NCI-H526 treated with DMSO at 0.1 percent for 48 hours (cell line): ENCODE measurements around the gene FHL1.
"Not testable (repeated sequence)": the region's sequence is repeated elsewhere in the genome, so short reads cannot be mapped to it uniquely, and the experiment has no call there.

Experiments used
- DNase-seq: peaks from one replicate; lab custom pipeline; 2025; lab: John Stamatoyannopoulos, UW

The FHL1 gene

DNA sequence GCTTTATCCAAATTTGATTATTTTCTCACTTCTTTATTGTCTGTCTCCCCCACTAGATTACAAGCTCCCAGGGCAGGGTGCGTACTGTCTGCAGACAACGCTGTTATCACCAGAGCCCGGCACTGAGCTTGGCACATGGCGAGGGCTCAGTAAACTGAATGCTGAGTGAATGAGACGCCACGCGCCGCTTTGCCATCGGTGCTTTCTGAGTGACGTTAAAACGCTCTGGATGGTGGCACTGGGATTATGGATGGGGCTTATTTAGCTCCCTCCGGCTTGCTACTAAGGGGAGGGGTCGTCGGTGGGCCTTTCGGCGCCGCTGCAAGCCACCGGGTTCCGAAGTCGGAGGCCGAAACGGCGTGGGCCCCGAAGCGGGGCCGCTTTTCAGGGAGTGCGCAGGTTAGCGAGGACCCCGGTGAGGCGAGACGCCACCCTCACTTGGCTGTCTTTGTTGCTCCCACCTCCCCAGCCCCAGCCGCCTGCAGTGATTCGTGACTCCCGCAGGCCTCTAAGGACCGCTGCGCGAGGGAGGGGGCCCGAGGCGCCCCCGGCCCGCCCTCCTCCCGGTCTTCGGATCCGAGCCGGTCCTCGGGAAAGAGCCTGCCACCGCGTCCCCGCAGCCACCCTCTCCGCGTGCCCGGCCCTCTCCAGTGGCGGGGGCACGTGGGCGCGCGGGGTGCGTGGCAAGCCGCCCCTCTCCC is 569 bp upstream of the FHL1 start:
- DNase-seq = no peak

- DNase-seq = no peak
Observed at GRCh38 chrX:136147976-136148375, 643 bp downstream of the FHL1 start.

- DNase-seq = no peak
Observed at GRCh38 chrX:136148391-136148790, 1.1 kb downstream of the FHL1 start.

GRCh38 chrX:136154998-136155397 is 7.7 kb downstream of the FHL1 start:
- no peak for DNase-seq

DNA sequence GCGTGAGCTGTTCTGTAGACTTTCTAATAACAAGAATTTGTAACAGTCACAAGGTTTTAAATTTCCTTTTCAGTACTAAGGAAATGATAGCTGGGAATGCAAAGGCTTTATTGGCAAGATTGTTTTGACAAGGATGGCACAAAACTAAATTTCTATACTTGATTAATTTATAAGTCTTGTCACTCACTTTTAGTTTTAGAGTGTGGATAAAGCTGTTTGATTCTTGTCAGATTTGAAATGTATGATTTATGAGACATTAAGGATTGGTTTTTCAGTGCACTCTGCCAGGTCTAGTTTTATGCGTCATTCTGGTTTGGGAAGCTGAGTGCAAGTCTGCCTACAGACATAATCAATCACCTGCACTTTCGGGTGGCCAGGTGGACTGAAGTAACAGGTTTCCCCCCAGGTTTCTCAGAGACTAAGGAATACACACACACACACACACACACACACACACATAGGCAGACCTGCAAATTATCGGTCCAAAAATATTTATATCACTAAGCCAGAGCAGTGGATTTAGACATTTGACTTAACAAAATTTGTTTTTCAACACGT is 9.3 kb downstream of the FHL1 start:
- no peak for DNase-seq

DNA sequence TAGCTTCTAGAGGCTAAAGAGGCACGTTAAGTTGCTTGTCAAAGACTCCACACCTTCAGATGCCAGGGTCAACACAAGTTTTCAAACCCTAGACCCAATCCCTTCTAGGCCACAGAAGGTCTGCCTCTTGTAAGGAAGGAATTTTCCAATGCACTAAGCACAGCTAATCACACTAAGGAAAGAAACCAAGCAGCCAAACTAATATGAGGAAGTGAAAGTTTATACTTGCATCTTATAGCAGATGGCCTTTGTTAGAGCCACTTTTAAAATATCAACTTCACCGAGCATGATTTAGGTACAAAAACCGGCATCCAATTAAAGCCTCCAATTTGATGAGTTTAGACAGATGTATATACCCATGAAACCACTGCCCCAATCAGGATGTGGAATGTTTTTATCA is 9.9 kb downstream of the FHL1 start:
- no peak for DNase-seq

- DNase-seq = no peak
Observed at GRCh38 chrX:136158685-136159084, 11.4 kb downstream of the FHL1 start.

DNA sequence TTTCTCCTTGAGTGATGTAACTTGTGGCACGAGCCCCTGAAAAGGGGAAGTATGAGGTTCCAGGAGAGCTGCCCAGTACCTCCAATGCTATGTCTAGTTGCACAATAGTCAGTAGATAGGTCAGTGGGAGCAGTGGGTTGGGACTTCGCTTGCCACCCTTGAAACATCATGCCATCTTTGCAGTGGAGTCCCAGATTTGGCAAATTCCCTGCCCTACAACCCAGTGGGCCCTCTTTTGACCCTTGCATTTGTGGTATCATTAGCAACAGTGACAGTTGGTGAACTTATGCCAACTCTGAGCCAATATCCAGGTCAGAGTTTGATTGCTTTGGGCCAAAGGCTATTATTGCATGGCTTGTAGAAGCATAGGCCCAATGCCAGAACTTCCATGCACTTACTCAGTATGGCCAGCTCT is 12.3 kb downstream of the FHL1 start:
- DNase-seq = no peak

- DNase-seq = peak; percentile 3
Observed at GRCh38 chrX:136162827-136163570, 15.7 kb downstream of the FHL1 start.

DNA sequence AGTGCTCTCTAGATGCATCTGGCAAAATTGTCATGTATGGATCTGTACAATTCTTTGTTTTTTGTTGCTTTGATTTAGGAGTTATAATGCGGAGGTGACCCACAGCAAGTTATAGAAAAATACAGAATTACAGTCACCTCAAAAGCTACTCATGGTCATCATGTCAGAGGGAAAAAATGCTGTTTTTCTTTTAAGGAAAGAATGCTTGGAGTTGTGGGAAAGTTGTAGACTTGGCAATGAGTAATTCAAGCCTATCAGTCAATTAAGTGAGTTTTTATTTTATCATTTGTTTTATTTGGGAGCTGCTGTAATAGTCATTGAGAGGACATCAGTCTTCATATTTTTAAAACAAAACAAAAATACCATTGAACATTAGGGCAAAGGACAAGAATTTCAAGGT is 16.4 kb downstream of the FHL1 start:
- no peak for DNase-seq

DNA sequence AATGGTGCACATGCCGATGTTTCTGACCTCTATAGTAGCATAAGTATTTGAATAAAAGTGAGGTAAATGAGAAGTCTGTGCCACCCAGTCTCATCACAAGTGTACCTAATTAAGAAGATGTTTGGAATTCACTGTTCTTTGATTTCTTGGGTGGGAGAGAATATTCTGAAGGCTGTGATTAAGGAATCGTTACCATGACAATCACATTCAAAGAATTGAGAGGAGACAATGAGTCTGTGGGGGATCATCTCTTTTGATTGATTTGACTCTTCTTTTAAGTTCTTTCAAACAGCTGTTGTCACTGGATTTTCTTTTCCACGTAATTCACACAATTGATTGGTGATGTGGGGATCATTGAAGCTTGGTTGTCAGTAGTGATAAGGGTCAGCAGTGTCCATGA is 18.1 kb downstream of the FHL1 start:
- DNase-seq = no peak

DNA sequence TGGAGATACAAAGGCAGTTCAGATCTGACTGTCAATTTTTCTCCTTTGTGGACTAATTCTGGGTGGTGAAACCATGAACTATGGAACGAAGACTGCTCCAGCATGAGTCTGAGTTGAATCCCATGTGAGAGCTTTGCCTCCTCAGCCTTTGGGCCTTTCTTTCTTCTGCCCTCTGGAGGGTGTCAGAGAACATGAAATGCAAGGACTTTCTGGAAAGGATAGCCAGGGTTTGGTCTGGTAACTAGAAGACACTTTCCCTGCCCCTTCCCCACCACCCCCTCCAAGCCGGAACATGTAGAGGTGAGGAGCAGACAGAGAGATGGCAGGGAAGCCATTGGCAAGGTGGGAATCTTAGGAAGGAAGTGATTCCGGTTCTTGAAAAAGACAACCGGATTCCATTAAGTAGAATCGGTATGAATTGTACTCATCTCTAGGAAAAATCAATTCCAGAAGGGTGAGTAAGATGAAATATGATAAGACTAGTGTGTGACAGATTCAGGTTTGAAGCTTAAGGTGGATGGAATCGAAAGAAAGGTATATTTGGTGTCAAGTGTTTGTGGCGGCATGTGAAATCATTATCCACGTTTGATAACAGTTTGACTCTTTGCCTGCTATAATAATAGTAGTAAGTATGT is 19.0 kb downstream of the FHL1 start:
- no peak for DNase-seq

DNA sequence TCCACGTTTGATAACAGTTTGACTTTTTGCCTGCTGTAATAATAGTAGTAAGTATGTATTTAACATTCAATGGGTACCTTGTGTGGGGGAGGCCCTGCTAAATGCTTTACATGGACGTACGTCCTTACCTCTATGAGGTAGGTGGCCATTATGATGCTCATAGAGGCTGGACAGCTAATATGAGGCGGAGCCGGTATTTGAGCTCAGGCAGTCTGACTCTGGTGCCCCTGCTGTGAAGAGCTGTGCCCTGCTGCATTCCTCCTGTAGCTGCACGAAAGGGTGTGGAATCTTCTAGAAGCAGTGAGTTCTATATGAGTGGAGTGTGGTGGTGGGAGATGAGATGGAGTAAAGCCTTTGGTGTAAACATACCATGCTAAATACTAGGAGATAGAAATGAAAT is 20.7 kb downstream of the FHL1 start:
- DNase-seq = not testable (repeated sequence)

DNA sequence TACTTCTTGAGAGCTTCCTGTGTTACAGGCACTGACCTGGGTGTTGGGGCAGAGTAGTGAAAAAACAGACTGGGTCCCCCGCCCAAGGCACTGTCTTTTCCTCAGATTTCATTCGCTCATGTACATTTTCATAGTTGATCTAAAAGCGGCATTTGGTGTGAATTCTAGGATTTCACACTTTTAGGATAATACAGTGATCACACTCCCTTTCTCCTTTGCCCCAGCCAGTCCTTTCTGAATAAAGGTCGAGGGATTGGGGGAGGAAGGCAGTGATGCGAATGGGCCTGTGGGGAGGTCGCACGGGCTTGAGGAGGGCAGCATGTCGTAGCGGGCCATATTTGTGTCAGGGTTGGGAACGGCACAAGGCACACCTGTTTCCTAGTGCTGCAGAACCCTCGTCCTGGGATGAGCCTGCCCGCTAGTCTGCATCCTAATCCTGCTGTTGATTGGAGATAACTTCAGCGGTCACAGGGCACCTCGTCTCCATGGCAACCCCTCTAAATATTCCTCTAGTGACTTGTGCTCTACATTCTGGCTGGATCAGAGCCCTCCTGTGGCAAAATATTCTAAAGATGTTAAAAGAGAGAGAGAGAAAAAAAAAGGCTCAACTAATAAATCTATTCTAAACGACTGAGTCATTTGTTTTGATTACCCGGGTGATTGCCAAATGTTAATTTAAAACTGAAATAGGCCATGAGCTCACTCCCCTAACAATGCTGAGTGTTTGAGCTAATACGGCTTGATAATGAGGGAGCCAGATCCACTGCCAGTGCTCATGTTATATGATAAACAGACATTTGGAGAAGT is 21.8 kb downstream of the FHL1 start:
- DNase-seq = no peak

GRCh38 chrX:136170139-136170800 is 22.9 kb downstream of the FHL1 start:
- no peak for DNase-seq

GRCh38 chrX:136171420-136171819 is 24.1 kb downstream of the FHL1 start:
- no peak for DNase-seq

GRCh38 chrX:136176399-136176825 is 29.1 kb downstream of the FHL1 start:
- no peak for DNase-seq

- no peak for DNase-seq
Observed at GRCh38 chrX:136179133-136179532, 31.8 kb downstream of the FHL1 start.

DNA sequence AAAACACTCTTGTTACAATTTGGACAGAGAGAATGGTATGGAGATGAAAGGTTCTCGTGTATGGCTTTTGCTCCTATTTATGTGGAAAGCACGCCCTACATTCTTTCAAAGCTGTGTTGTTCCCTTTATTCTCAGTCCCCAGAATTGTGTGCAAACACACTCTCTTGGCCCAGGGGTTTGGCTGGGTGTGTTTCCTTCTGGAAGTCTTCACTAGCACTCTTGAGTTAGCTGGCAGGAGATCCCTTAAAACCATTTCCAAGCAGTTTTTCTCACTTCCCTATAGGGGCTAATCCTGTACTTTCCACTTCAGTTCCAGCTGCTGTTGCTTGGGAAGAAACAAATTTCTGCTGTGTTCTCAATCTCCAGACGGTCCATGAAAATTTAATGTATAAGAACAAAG is 35.1 kb downstream of the FHL1 start:
- no peak for DNase-seq

- DNase-seq = no peak
Observed at GRCh38 chrX:136183172-136183571, 35.8 kb downstream of the FHL1 start.

DNA sequence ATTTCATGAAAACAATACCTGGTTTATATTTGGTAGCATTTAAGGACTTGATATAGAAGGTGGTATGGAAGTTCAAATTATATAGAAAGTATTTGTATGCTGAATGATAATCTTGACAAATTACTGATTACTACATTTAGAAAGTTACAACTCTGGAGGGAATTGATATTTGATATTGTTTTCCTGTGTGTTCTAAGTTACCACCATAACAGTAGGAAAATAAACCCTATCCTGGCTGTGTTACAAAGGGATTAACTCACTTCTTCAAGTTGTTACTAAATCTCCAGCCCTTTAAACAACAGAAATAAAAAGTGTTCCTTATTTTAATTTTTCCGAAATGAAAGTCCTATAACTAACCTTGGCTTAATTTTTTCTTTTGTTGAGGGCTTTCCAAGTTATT is 36.6 kb downstream of the FHL1 start:
- no peak for DNase-seq
